Measurements from ENCODE around the gene PSMF1.

The PSMF1 gene, protein sequence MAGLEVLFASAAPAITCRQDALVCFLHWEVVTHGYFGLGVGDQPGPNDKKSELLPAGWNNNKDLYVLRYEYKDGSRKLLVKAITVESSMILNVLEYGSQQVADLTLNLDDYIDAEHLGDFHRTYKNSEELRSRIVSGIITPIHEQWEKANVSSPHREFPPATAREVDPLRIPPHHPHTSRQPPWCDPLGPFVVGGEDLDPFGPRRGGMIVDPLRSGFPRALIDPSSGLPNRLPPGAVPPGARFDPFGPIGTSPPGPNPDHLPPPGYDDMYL

DNA sequence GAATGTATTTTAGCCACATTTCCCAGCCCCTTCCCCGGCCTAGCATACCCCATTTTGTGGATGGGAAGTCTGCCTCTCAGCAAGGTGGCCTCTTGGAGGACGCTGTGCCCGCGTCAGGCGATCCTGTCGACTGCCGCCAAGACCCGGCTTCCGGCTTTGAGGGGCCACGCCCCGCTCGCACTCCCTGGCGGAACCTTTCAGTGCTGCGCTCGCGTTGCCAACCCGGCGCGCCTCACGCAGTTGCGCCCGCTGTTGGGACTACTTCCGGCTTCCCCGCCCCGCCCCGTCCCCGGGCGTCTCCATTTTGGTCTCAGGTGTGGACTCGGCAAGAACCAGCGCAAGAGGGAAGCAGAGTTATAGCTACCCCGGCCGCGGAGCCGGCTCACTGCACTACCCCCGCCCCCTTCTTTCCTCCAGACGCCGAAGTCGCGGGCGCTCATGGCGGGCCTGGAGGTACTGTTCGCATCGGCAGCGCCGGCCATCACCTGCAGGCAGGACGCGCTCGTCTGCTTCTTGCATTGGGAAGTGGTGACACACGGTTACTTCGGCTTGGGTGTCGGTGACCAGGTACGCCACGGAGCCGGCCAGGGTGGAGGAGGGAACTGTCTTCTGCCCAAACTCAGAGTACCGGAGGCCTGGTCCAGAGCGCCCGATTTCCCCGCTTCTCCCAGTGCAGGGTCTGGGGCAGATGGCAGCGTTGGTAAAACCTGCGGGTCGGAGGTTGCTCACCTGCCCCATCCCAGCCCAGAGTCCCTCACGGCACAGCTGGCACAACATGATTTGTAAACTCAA is at the start of gene PSMF1:
Gene PSMF1, plus strand, starts transcription at position 267 of the 792 bp plus-strand sequence. Its CDS starts 172 bp downstream, at position 439.
- DNase-seq (ENCODE audit: low read depth), result peak; percentile 63

GRCh38 chr20:1072258-1072657 is 46.1 kb upstream of the PSMF1 start:
- DNase-seq (ENCODE audit: low read depth), result no peak

DNA sequence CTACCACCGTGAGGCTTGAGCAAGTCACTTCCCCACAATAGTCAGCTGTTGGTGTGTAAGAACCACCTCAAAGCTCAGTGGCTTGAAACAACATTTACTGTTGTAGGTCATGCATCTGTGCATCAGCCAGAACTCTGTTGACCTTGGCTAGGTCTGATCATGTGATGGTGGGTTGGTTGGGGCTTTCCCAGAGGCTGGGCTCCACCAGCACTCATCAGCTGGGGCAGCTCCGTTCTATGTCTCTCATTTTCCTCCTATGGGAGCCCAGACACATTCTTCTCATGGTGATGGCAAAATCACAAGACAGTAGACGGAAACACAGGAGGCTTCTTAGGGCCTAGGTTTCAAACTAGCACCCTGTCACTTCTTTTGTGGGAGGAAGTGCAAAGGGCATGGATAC is 42.8 kb upstream of the PSMF1 start:
- no peak for DNase-seq (ENCODE audit: low read depth)

DNA sequence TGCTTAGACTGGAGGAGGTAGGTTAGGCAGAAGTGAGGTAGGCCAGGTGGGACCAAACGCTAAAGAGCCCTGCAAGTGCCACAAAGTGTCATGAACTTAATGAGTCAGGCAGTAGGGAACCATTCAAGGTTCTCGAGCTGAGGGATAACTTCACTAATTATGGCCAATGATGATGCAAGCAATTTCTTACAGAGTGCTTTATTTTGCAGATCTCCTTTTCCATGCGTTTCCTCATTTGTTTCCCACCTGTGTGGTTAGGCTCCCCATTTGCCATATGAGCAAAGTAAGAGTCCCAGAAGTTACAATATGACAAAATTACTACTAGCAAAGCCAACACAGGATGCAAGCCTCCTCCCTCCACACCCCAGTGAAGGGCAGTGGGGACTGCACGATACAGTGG is 36.5 kb upstream of the PSMF1 start:
- DNase-seq (ENCODE audit: low read depth), result no peak

DNA sequence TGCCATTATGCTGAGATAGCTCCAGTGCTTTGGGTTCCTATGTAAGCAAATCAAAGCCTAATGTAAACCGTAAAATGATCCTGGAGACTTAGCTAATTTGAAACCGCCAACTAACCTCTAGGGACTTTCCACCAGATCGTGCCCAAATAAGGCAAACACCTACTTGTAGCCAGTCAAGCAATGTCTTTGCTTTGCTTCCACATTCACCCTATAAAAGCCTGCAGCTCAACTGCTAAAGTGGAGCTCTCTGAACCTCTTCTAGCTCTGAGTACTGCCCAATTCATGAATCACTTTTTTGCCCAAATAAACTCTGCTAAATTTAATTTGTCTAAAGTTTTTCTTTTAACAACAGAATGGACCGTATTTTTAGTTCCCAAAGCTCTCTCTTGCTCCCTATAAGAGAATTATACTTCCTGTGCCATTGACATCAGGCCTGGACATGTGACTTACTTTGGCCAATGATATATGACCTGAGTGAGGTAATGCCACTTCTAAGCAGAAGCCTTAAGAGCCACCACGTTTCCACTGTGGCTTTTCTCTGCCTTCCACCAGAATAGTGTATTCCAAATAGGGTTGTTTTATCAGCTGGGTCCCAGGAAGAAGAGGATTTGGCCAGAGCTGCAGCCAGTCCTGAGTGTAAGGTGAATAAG is 34.8 kb upstream of the PSMF1 start:
- no peak for DNase-seq (ENCODE audit: low read depth)

DNA sequence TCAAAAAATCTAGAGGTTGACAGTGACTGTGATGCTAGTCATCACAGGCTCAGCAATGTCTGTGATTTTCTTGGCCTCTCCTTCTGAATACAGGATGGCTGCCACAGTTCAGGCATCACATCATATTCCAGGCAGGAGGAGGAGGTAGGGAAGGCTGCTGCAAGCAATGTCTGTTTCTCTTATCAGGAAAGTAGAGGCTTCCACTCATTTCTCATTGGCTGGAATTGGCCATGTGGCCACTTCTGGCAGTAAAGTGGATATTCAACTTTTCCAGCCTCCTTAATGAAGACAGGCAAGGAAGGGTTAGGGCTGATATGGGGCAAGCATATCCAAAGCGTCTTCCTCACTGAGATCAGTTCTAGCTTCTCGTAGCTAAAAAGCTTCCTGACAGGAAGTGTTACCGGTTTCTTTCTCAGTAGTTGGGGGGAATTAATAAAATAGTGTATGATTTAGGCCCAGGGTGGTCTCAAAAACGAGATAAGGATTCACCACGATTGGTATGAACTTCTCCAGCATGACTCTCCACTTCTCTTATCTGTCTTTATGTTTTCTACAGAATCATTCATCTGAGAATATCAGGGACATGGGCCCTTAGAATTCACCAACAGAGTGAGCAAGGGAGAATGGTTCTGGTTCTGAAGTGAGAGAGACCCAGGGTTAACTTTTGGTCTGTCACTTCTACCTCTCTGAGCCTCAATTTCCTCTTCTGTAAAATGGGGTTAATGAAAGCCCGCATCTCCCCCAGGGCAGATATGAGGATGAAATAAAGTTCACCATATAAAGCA is 32.7 kb upstream of the PSMF1 start:
- DNase-seq (ENCODE audit: low read depth), result no peak

GRCh38 chr20:1086277-1087213 is 31.9 kb upstream of the PSMF1 start:
- DNase-seq (ENCODE audit: low read depth), result no peak

DNA sequence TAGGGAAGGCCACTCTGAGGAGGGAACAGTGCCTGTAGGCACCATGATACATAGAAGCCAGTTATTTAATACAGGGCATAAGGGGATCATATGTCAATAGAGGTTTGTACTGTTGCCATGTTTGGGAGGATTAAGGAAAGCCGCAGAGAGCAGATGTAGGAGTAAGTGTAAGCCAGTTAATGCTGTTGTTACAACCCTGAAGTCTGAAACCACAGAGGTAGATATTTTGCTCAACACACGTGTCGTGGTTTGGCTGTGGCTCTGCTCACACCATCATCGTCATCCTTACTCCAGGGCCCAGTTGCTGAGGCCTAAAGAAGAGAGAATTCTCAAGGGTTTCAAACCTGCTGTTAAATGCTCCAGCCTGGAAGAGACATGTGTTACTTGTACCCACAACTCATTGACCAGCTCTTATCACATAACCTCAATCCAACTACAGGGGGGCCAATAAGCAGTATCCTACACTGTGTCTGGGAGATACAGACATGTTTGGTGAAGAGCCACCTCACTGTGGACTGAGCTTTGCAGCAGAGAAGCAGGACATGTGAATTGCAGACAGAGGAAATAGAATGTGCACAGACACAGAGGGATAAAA is 31.0 kb upstream of the PSMF1 start:
- DNase-seq (ENCODE audit: low read depth), result no peak

DNA sequence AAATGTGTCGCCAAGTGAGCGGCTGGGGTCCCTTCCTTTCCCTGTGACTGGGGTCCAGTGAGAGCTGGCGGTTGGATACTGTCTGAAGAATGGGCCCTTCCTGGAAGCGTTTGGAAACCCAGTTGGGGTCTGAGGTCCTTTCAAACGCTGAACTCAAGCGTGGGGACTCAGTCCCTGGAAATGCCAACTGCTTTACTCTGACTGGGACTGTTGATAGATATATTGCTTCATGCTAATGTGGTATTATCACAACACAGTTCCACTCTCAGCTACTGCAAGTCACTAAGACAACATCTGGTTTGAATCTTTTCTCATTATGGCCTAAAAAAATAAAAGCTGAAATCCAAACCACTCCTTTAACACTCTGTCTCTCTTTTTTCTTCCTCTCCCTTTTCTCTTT is 23.7 kb upstream of the PSMF1 start:
- no peak for DNase-seq (ENCODE audit: low read depth)

- DNase-seq (ENCODE audit: low read depth), result no peak
These were observed 16.9 kb upstream of the PSMF1 start for GRCh38 chr20:1101533-1101932.

DNA sequence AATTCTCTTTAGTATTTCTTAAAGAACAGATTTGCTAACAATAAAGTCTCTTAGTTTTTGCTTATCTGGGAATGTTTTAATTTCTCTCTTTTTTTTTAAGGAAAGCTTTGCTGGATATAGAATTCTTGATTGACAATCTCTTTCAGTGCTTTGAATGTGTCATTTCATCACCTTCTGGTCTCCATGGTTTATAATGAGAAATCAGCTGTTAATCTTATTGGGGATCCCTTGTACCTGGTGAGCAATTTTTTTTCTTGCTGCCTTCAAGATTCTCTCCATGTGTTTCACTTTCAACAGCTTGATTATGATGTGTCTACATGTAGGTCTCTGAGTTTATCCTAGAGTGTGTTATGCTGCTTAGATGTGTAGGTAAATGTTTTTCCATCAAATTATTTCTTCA is 16.4 kb upstream of the PSMF1 start:
- DNase-seq (ENCODE audit: low read depth), result no peak

- DNase-seq (ENCODE audit: low read depth), result no peak
These were observed 14.7 kb upstream of the PSMF1 start for GRCh38 chr20:1103751-1104150.

GRCh38 chr20:1105599-1106194 is 12.7 kb upstream of the PSMF1 start:
- no peak for DNase-seq (ENCODE audit: low read depth)

GRCh38 chr20:1107176-1107575 is 11.2 kb upstream of the PSMF1 start:
- no peak for DNase-seq (ENCODE audit: low read depth)

DNA sequence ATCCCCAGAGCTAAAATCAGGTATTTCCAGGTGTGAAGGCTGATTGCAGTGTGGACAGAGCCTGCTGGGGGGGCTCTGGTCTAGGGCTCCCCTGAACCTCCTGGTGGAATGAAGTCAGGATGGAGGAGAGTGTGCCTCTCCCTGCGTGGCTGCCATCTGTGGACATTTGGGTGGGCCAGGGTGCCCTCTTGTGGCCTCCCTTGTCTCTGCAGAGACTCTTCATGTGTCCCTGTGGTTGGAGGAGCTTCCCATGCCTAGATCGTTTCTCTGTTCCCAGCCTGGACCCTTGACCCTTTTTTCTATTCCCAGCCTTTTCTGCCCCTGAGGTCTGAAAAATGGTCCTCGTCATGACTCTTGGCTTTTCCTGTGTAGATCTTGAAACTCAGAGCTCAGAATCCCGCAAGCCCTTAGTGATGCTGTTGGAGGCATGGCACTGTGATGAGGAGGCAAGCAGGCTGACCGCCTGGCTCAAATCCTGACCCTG is 9.9 kb upstream of the PSMF1 start:
- DNase-seq (ENCODE audit: low read depth), result no peak

- DNase-seq (ENCODE audit: low read depth), result no peak
These were observed 5.5 kb upstream of the PSMF1 start for GRCh38 chr20:1112908-1113307.

DNA sequence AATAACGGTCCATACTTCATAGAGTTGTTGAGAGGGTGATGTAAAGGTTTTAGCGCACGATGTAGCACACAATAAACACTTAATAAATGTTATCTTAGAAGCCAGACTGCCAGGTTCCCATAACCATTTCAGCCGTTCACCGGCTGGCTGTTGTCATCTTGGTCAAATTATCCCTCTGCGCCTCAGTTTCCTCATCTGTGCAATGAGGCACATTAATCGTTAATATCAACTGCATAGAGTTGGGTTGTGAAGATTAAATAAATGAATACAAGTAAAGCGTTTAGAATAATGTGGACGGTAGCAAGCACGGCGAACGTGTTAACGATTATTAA is 432 bp upstream of the PSMF1 start:
- no peak for DNase-seq (ENCODE audit: low read depth)

DNA sequence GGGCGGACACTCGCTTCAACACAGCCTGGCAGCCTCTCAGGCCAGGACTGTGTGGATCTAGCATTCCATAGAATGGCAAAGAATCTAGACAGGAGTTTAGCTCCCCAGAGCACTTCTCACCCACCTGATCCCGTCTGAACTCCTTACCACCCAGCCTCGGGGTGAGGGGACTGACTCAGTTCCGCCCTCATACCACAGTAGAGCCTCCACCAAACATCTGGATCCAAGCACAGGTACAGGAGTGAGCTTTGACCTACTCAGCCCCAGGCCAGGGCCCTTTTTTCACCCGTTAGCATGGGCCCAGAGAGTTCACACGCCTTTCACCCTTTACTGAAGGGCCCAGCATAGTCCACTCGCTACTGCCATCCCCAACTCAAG is 715 bp downstream of the PSMF1 start:
- DNase-seq (ENCODE audit: low read depth), result no peak

- no peak for DNase-seq (ENCODE audit: low read depth)
These were observed 1.1 kb downstream of the PSMF1 start for GRCh38 chr20:1119524-1119923.

DNA sequence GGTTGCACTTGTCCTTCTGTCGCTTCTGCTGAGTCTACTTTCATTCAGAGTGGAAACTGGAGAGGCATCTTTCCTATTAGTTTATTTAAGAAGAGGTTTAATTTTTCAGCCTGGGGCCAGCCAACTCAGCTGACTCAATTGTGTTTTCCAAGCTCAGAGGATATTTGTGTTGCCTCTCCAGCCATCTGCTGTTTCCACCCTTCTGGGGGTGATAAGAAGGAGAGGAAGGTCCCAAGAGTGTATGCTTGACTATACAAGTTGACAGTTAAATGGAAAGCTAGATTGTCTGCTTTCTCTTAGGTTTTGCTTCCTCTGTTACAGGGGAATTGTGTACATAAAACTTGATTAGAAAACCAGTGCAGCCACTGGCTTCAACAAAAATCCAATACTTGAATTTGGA is 3.0 kb downstream of the PSMF1 start:
- DNase-seq (ENCODE audit: low read depth), result no peak

Measured in HS-5 (cell line).